SK-N-SH (cell line): ENCODE results near the gene RASAL2. TPM values are rescaled to one million over a fixed set of nuclear protein-coding genes. Genes with fewer than 3 reads are reported as not detected.

Source experiments
- CTCF ChIA-PET: fragments of 300-600, 350-600 bp; formaldehyde crosslinking; extraction: SDS; loops from one replicate; lab custom pipeline; 2021; lab: Yijun Ruan, JAX
- POLR2A ChIA-PET: fragments of 350-600 bp; sonication (Branson Sonifier 250); formaldehyde crosslinking; extraction: SDS; loops from one replicate; lab custom pipeline; 2020; ENCODE audit warnings: antibody characterized with exemption, inconsistent platforms; lab: Yijun Ruan, JAX
- DNase-seq: peaks from one replicate; pipeline ENCODE4 v3.0.0; 2012
- H2AFZ ChIP-seq: fragments of 200-600 bp; sonication (generic); 2 replicates; pipeline ENCODE4 v1.8.1; 2016; ENCODE audit warnings: antibody characterized with exemption, mild to moderate bottlenecking, low read depth
- H3F3A ChIP-seq: fragments of 200-600 bp; sonication (generic); replicated peaks from 2 replicates; pipeline ENCODE3; 2016; ENCODE audit warnings: antibody characterized with exemption, mild to moderate bottlenecking; ENCODE audit not compliant: insufficient read depth
- H3K27ac ChIP-seq, 2 experiments: fragments of 200-500 bp in 1 of 2; fragments of 200-600 bp in 1 of 2; sonication (Bioruptor generic) in 1 of 2; sonication (generic), shearing (Covaris generic) in 1 of 2; 2 replicates each; pipeline versions ENCODE4 v1.5.1 to v1.6.1; 2014 to 2016; ENCODE audit warnings: low read depth in 2 of 2, inconsistent platforms in 1 of 2, low read length in 1 of 2, mild to moderate bottlenecking in 1 of 2, mixed read lengths in 1 of 2
- H3K27me3 ChIP-seq: fragments of 200-600 bp; sonication (generic), shearing (Covaris generic); 2 replicates; pipeline ENCODE4 v1.6.1; 2016; ENCODE audit warnings: mixed run types; ENCODE audit not compliant: insufficient read depth
- H3K36me3 ChIP-seq, 2 experiments: fragments of 200-500 bp in 1 of 2; fragments of 200-600 bp in 1 of 2; sonication (Bioruptor generic) in 1 of 2; sonication (generic) in 1 of 2; replicated peaks in 1 of 2; 2 replicates each; pipeline versions ENCODE3 to v1.5.1; 2014 to 2016; ENCODE audit warnings: low read length in 1 of 2, mild to moderate bottlenecking in 1 of 2; ENCODE audit not compliant: insufficient read depth in 2 of 2, control insufficient read depth in 1 of 2
- H3K4me1 ChIP-seq, 2 experiments: fragments of 200-500 bp in 1 of 2; fragments of 200-600 bp in 1 of 2; sonication (Bioruptor generic) in 1 of 2; sonication (generic), shearing (Covaris generic) in 1 of 2; 2 replicates each; pipeline versions ENCODE4 v1.5.1 to v1.6.1; 2014 to 2016; ENCODE audit warnings: low read depth in 1 of 2, low read length in 1 of 2, mixed run types in 1 of 2; ENCODE audit not compliant: insufficient read depth in 2 of 2, control insufficient read depth in 1 of 2
- H3K4me2 ChIP-seq: fragments of 200-600 bp; sonication (generic), shearing (Covaris generic); 2 replicates; pipeline ENCODE4 v1.6.1; 2017; ENCODE audit warnings: mixed run types
- H3K4me3 ChIP-seq, 2 experiments: fragments of 200-500 bp in 1 of 2; fragments of 200-600 bp in 1 of 2; sonication (Bioruptor generic) in 1 of 2; sonication (generic), shearing (Covaris generic) in 1 of 2; 2 replicates each; pipeline versions ENCODE4 v1.5.1 to v1.8.1; 2014 to 2016; ENCODE audit warnings: low read depth in 2 of 2, inconsistent platforms in 1 of 2, low read length in 1 of 2, mild to moderate bottlenecking in 1 of 2, mixed read lengths in 1 of 2, moderate library complexity in 1 of 2
- H3K79me2 ChIP-seq: fragments of 200-600 bp; sonication (generic); 2 replicates; pipeline ENCODE4 v1.8.1; 2017; ENCODE audit warnings: mild to moderate bottlenecking; ENCODE audit not compliant: insufficient read depth
- H3K9ac ChIP-seq: fragments of 200-600 bp; sonication (generic); 2 replicates; pipeline ENCODE4 v1.6.1; 2017; ENCODE audit warnings: mixed run types
- H3K9me2 ChIP-seq: fragments of 200-600 bp; sonication (generic); 2 replicates; pipeline ENCODE4 v1.6.1; 2017; ENCODE audit warnings: mixed run types
- H3K9me3 ChIP-seq: fragments of 200-600 bp; sonication (generic); 2 replicates; pipeline ENCODE4 v1.6.1; 2017; ENCODE audit warnings: mixed run types, mild to moderate bottlenecking, moderate library complexity
- H4K20me1 ChIP-seq: fragments of 200-600 bp; sonication (generic); 2 replicates; pipeline ENCODE4 v1.6.1; 2017; ENCODE audit warnings: mild to moderate bottlenecking, mixed run types; ENCODE audit not compliant: insufficient read depth
- CHD2 ChIP-seq: fragments of 150-350 bp; IDR thresholded peaks from 2 replicates; pipeline ENCODE4 v1.6.1; 2018; ENCODE audit warnings: low read length; ENCODE audit not compliant: partially characterized antibody
- GABPA ChIP-seq: IDR thresholded peaks from 2 replicates; pipeline ENCODE4 v1.4.0; 2012; ENCODE audit warnings: low read depth, mild to moderate bottlenecking
- GATA2 ChIP-seq: sonication (generic); formaldehyde crosslinking; IDR thresholded peaks from 2 replicates; pipeline ENCODE4 v1.5.0; 2020; ENCODE audit warnings: mild to moderate bottlenecking, missing genetic modification reagents
- IRF3 ChIP-seq: fragments of 150-350 bp; IDR thresholded peaks from 2 replicates; pipeline ENCODE4 v1.6.1; 2016; ENCODE audit warnings: mild to moderate bottlenecking, low read depth, low read length
- MEF2A ChIP-seq: IDR thresholded peaks from 2 replicates; pipeline ENCODE4 v1.4.0; 2012; ENCODE audit warnings: low read depth, borderline replicate concordance
- RAD21 ChIP-seq: IDR thresholded peaks from 2 replicates; pipeline ENCODE4 v1.6.1; 2012; ENCODE audit warnings: mild to moderate bottlenecking, low read length
- RCOR1 ChIP-seq: fragments of 150-350 bp; IDR thresholded peaks from 2 replicates; pipeline ENCODE4 v1.6.1; 2017; ENCODE audit warnings: antibody characterized with exemption, low read length
- REST ChIP-seq: IDR thresholded peaks from 2 replicates; pipeline ENCODE4 v1.6.1; 2012; ENCODE audit warnings: mild to moderate bottlenecking, low read depth, low read length, moderate library complexity
- TCF12 ChIP-seq: IDR thresholded peaks from 2 replicates; pipeline ENCODE4 v1.4.0; 2012
- TEAD4 ChIP-seq: IDR thresholded peaks from 2 replicates; pipeline ENCODE4 v1.4.0; 2012; ENCODE audit warnings: mild to moderate bottlenecking, borderline replicate concordance; ENCODE audit not compliant: insufficient read depth
- YY1 ChIP-seq: IDR thresholded peaks from 2 replicates; pipeline ENCODE4 v1.4.0; 2012; ENCODE audit warnings: low read depth, mild to moderate bottlenecking
- WGBS: methylation state at CpG from one replicate; pipeline ENCODE4 v1.1.6; 2017; ENCODE audit warnings: low lambda C conversion rate; 5-methylcytosine and 5-hydroxymethylcytosine counted together
- polyA plus RNA-seq, 3 experiments: library from polyadenylated mRNA; depleted of rRNA; stranded (reverse); fragments of >200 nt; gene quantifications; 2 replicates each; pipeline ENCODE4 v1.2.3, GENCODE V29; 2012
- TF ChIP-seq, protein P1 (sequence below): IDR thresholded peaks from 2 replicates; pipeline ENCODE4; 2012
- TF ChIP-seq, protein P2 (sequence below): IDR thresholded peaks from 2 replicates; pipeline ENCODE4 v1.4.0; 2012; ENCODE audit warnings: low read depth, borderline replicate concordance
- TF ChIP-seq, protein P3 (sequence below): IDR thresholded peaks from 2 replicates; pipeline ENCODE4 v1.4.0; 2012; ENCODE audit warnings: low read depth

The RASAL2 gene
- polyA plus RNA-seq, 1 of the 3 experiments (the other 2 are of a cell fraction) = 6.9 TPM

DNA sequence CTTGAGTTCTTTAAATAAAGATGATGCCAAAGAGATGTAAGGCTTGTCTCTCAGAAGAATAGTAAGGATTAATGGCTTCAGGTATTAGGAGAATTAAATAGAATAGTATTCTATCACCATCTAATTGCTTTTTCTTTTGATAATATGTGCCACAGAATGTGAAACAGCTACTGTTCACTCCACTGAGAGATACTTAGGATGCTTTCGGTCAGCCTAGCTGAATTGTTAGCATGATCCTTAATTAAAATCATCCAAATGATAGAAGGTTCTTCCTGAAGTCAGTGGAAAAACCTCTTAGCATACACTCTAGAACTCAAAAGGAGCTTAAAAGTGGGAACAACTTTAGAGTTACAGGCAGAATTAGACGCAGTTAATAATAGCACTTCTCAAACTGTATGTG, 97.0 kb downstream of the RASAL2 start:
- no peaks in the 10 kb centered on the region; a peak in 1 of 4 replicates for H3K4me1 ChIP-seq
- no peak overlapping the region for H3K4me3 ChIP-seq
- H4K20me1 ChIP-seq = no peaks in the 10 kb centered on the region

More for the DNA sequence above, 97.0 kb downstream of the RASAL2 start:
- TF ChIP-seq YY1 (no peak), GABPA (no peak), TEAD4 (no peak), GATA2 (CRISPR knock-in tag) (no peak), IRF3 (no peak), MEF2A (no peak), CHD2 (no peak), RCOR1 (no peak), REST (no peak), TCF12 (no peak), RAD21 (no peak)
- TF ChIP-seq, protein P1, sequence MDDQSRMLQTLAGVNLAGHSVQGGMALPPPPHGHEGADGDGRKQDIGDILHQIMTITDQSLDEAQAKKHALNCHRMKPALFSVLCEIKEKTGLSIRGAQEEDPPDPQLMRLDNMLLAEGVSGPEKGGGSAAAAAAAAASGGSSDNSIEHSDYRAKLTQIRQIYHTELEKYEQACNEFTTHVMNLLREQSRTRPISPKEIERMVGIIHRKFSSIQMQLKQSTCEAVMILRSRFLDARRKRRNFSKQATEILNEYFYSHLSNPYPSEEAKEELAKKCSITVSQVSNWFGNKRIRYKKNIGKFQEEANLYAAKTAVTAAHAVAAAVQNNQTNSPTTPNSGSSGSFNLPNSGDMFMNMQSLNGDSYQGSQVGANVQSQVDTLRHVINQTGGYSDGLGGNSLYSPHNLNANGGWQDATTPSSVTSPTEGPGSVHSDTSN = no peak
- TF ChIP-seq, protein P2, sequence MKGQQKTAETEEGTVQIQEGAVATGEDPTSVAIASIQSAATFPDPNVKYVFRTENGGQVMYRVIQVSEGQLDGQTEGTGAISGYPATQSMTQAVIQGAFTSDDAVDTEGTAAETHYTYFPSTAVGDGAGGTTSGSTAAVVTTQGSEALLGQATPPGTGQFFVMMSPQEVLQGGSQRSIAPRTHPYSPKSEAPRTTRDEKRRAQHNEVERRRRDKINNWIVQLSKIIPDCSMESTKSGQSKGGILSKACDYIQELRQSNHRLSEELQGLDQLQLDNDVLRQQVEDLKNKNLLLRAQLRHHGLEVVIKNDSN = no peak
- TF ChIP-seq, protein P3, sequence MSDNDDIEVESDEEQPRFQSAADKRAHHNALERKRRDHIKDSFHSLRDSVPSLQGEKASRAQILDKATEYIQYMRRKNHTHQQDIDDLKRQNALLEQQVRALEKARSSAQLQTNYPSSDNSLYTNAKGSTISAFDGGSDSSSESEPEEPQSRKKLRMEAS = no peak
- TF ChIP-seq, all 33 proteins: peak for 0
- ChIA-PET POLR2A (no interaction called here), CTCF (interaction anchor here (1.2 to 4.8 kb wide), 6 partner anchors 20 to 243 kb away, joined by 3 to 52 read pairs (median 6); no protein-coding TSS in a partner anchor)
- WGBS = 94% methylated on average over 2 of the region's 2 CpGs
- Histone ChIP-seq H3K27me3 (no peaks in the 10 kb centered on the region), H3K79me2 (peaks cover 62% of the 10 kb centered on the region), H3K9me2 (no peaks in the 10 kb centered on the region), H3K36me3 (no peaks in the 10 kb centered on the region), H3K9ac (no peak overlapping the region), H3K4me2 (no peak overlapping the region), H2AFZ (no peak overlapping the region), H3K9me3 (no peaks in the 10 kb centered on the region), H3F3A (peaks cover 20% of the 10 kb centered on the region), H3K27ac (no peak overlapping the region)
- DNase-seq = no peak
